GDM1 (cell line): ENCODE data around the gene TNIK.

ENCODE experiments used
- DNase-seq: peaks from one replicate; lab custom pipeline; 2025; lab: John Stamatoyannopoulos, UW

Gene TNIK

GRCh38 chr3:171192176-171192854 lies 267.9 kb downstream of the TNIK start:
- DNase-seq = no peak

GRCh38 chr3:171190668-171191067 lies 269.5 kb downstream of the TNIK start:
- no peak for DNase-seq

- no peak for DNase-seq
These were observed 270.7 kb downstream of the TNIK start for GRCh38 chr3:171189394-171190080.

GRCh38 chr3:171187706-171188290 lies 272.4 kb downstream of the TNIK start:
- peak; percentile 14 for DNase-seq

- no peak for DNase-seq
These were observed 273.2 kb downstream of the TNIK start for GRCh38 chr3:171186817-171187500.

- no peak for DNase-seq
These were observed 273.8 kb downstream of the TNIK start for GRCh38 chr3:171186383-171186782.

GRCh38 chr3:171185959-171186358 lies 274.2 kb downstream of the TNIK start:
- DNase-seq = no peak

GRCh38 chr3:171184372-171184771 lies 275.8 kb downstream of the TNIK start:
- no peak for DNase-seq

- DNase-seq = no peak
These were observed 277.2 kb downstream of the TNIK start for GRCh38 chr3:171183042-171183441.

GRCh38 chr3:171181907-171182690 lies 278.1 kb downstream of the TNIK start:
- DNase-seq = no peak

GRCh38 chr3:171178714-171179113 lies 281.5 kb downstream of the TNIK start:
- DNase-seq = no peak

GRCh38 chr3:171177553-171177952 lies 282.7 kb downstream of the TNIK start:
- DNase-seq = no peak

GRCh38 chr3:171177056-171177455 lies 283.1 kb downstream of the TNIK start:
- DNase-seq = no peak

GRCh38 chr3:171176244-171176933 lies 283.8 kb downstream of the TNIK start:
- DNase-seq = no peak

GRCh38 chr3:171175741-171176234 lies 284.4 kb downstream of the TNIK start:
- DNase-seq = no peak

- DNase-seq = no peak
These were observed 286.5 kb downstream of the TNIK start for GRCh38 chr3:171173736-171174135.

- DNase-seq = no peak
These were observed 288.1 kb downstream of the TNIK start for GRCh38 chr3:171172070-171172469.

GRCh38 chr3:171169866-171170265 lies 290.3 kb downstream of the TNIK start:
- DNase-seq = no peak

- DNase-seq = no peak
These were observed 290.8 kb downstream of the TNIK start for GRCh38 chr3:171169443-171169842.

GRCh38 chr3:171168551-171168950 lies 291.7 kb downstream of the TNIK start:
- no peak for DNase-seq

- DNase-seq = no peak
These were observed 292.1 kb downstream of the TNIK start for GRCh38 chr3:171168086-171168485.
